AG04449 (cell line): ENCODE results near the gene AK2.
A peak's percentile ranks its signal among the peaks of the same experiment; 100 is the strongest.

Experiments used
- CTCF ChIA-PET: fragments of 350-600 bp; formaldehyde crosslinking; extraction: SDS; loops from one replicate; lab custom pipeline; 2021; ENCODE audit warnings: antibody characterized with exemption; lab: Yijun Ruan, JAX
- POLR2A ChIA-PET: fragments of 400-600, 350-600 bp; formaldehyde crosslinking; extraction: SDS; loops from one replicate; lab custom pipeline; 2020; ENCODE audit warnings: antibody characterized with exemption, inconsistent platforms; lab: Yijun Ruan, JAX
- DNase-seq: peaks from one replicate; pipeline ENCODE4 v3.0.0-alpha.2; 2010; ENCODE audit warnings: low read depth, low spot score
- H3K4me3 ChIP-seq: 2 replicates; pipeline ENCODE4 v1.5.1; 2011; ENCODE audit warnings: low read depth, mild to moderate bottlenecking, control low read depth, low read length
- TF ChIP-seq, protein P1 (sequence below): IDR thresholded peaks from one replicate; pipeline ENCODE4 v1.5.1; 2011; ENCODE audit warnings: mild to moderate bottlenecking, moderate library complexity, low read length, control low read depth, inconsistent platforms; ENCODE audit not compliant: insufficient read depth; ENCODE audit errors: missing control alignments

The AK2 gene

DNA sequence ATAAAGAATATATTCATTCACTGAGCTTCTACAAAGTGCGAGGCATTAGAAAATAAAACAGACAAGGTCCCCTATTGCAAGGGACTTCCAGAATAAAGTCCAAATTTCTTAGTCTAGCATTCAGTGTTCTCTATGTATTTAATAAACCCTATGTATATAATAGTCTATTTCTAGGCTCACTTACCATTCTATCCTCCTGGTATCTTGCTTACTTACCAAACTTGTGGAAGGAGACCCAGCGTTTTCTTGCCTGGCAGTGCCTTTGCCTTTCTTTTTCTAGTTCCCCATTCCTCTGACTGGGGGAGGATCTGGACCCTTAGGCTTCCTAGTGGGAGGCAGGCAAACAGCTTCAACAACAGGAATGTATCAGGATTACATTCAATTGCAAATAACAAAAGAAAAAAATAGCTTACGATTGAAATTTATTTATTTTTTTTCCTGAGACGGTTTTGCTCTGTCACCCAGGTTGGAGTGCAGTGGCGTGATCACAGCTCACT is 71.4 kb downstream of the AK2 start:
- no peak for DNase-seq
- TF ChIP-seq, protein P1, sequence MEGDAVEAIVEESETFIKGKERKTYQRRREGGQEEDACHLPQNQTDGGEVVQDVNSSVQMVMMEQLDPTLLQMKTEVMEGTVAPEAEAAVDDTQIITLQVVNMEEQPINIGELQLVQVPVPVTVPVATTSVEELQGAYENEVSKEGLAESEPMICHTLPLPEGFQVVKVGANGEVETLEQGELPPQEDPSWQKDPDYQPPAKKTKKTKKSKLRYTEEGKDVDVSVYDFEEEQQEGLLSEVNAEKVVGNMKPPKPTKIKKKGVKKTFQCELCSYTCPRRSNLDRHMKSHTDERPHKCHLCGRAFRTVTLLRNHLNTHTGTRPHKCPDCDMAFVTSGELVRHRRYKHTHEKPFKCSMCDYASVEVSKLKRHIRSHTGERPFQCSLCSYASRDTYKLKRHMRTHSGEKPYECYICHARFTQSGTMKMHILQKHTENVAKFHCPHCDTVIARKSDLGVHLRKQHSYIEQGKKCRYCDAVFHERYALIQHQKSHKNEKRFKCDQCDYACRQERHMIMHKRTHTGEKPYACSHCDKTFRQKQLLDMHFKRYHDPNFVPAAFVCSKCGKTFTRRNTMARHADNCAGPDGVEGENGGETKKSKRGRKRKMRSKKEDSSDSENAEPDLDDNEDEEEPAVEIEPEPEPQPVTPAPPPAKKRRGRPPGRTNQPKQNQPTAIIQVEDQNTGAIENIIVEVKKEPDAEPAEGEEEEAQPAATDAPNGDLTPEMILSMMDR, result no peak
- POLR2A ChIA-PET, result interaction anchor here (0.5 to 2.5 kb wide), 6 partner anchors 9 to 46 kb away, joined by 3 to 9 read pairs (median 4); no protein-coding TSS in a partner anchor
- CTCF ChIA-PET, result interaction anchor here (1.0 to 1.5 kb wide), 9 partner anchors 19 to 130 kb away, joined by 3 to 5 read pairs (median 3); no protein-coding TSS in a partner anchor
- no peak overlapping the region for H3K4me3 ChIP-seq

- CTCF ChIA-PET, result interaction anchor here (1.0 to 1.5 kb wide), 9 partner anchors 20 to 130 kb away, joined by 3 to 5 read pairs (median 3); no protein-coding TSS in a partner anchor
- TF ChIP-seq, protein P1, result no peak
- POLR2A ChIA-PET, result interaction anchor here (0.5 to 2.5 kb wide), 8 partner anchors 9 to 91 kb away, joined by 3 to 9 read pairs (median 4); no protein-coding TSS in a partner anchor
- peak within 1 kb of the TSS; percentile 87 for H3K4me3 ChIP-seq
- peak; percentile 26 for DNase-seq
These were observed 72.0 kb downstream of the AK2 start, which contains the start of gene RNF19B for GRCh38 chr1:32964461-32965250. TSS of gene RNF19B (minus strand) at chr1:32964809. CDS start at chr1:32964685, 124 bp downstream.

GRCh38 chr1:32963746-32964460 is 72.8 kb downstream of the AK2 start:
- CTCF ChIA-PET, result interaction anchor here (1.0 to 1.9 kb wide), 5 partner anchors 11 to 91 kb away, joined by 3 to 11 read pairs (median 3); no protein-coding TSS in a partner anchor

DNA sequence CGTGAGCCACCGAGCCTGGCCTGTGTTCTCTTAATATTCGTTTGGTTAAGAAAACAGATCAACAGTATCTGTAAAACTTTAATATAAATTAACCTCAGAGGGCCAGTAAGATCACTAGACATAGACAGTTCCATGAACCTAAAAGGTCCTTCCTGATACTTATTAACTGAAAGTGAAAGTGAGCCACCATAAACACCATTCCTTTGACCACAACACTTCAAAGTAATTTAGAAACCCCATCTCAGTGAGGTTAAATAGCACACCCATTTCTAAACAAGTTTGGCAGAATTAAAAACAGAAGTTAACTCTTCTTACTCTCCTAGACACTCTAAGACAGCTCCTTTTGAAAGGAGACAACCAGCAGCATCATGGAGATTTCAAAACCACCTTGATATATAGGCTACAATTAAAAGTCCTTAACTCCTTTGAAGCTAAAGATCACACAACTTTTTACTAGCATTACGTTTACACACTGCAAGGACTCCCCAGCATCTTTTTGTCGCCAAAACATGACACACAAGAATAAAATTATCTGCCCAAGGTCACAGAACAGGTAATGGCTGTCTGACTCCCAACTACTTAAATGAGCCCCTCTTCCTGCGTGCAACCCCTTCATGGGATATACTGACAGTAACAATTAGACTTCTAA is 74.3 kb downstream of the AK2 start:
- ChIA-PET POLR2A (no interaction called here), CTCF (interaction anchor here (1.5 to 2.4 kb wide), 5 partner anchors 9 to 124 kb away, joined by 3 to 11 read pairs (median 6); no protein-coding TSS in a partner anchor)
- H3K4me3 ChIP-seq, result peak overlapping the region; percentile 43

More at GRCh38 chr1:32963746-32964460, 72.8 kb downstream of the AK2 start:
- POLR2A ChIA-PET, result interaction anchor here (0.6 to 2.5 kb wide), 7 partner anchors 8 to 92 kb away, joined by 3 to 9 read pairs (median 3); no protein-coding TSS in a partner anchor
- H3K4me3 ChIP-seq, result peak overlapping the region; percentile 87
- no peak for DNase-seq
- TF ChIP-seq, protein P1, result no peak

GRCh38 chr1:32960819-32961355 is 75.8 kb downstream of the AK2 start:
- H3K4me3 ChIP-seq, result no peak overlapping the region
- no peak for DNase-seq
- TF ChIP-seq, protein P1, result no peak
- ChIA-PET CTCF (interaction anchor here (1.1 to 2.4 kb wide), 3 partner anchors 45 to 94 kb away, joined by 3 to 10 read pairs (median 6); no protein-coding TSS in a partner anchor), POLR2A (no interaction called here)

More for the DNA sequence above, 74.3 kb downstream of the AK2 start:
- TF ChIP-seq, protein P1, result no peak
- DNase-seq, result no peak
